Right atrium auricular region (tissue), 2 donors: ENCODE measurements around the gene SCIMP. TPM values are rescaled to one million over a fixed set of nuclear protein-coding genes. Genes with fewer than 3 reads are reported as not detected.

ENCODE experiments used
- DNase-seq: peaks from one replicate; pipeline ENCODE4 v3.0.0-alpha.2; 2019; ENCODE audit warnings: low spot score
- H3K27ac ChIP-seq, 2 donors: fragments of 200-600 bp; sonication (generic); 1 replicate in 1 of 2; 2 replicates in 1 of 2; pipeline ENCODE4 v1.5.1; 2016 to 2019
- H3K27me3 ChIP-seq, 2 donors: fragments of 200-600 bp; sonication (generic); one replicate each; pipeline versions ENCODE4 v1.5.1 to v1.6.0; 2017 to 2019
- H3K36me3 ChIP-seq: fragments of 200-600 bp; sonication (generic); one replicate; pipeline ENCODE4 v1.5.1; 2016
- H3K4me1 ChIP-seq, 2 donors: fragments of 200-600 bp; sonication (generic); one replicate each; pipeline versions ENCODE4 v1.5.1 to v1.6.0; 2017 to 2019
- H3K4me3 ChIP-seq, 2 donors: fragments of 200-600 bp; sonication (generic); 1 replicate in 1 of 2; 2 replicates in 1 of 2; pipeline ENCODE4 v1.5.1; 2017 to 2019; ENCODE audit warnings: mild to moderate bottlenecking in 1 of 2, moderate library complexity in 1 of 2
- H3K9me3 ChIP-seq, 2 donors: fragments of 200-600 bp; sonication (generic); one replicate each; pipeline ENCODE4 v1.5.1; 2019
- CTCF ChIP-seq, 2 donors: fragments of 200-600 bp; sonication (generic); IDR thresholded peaks; one replicate each; pipeline ENCODE4 v1.5.1; 2019; ENCODE audit warnings: antibody characterized with exemption in 2 of 2
- total RNA-seq, 2 donors: library from RNA; depleted of rRNA; stranded (reverse); fragments of >200 nt; gene quantifications; one replicate each; pipeline ENCODE4 v1.1.0, GENCODE V29; 2016

SCIMP gene
- total RNA-seq, 2 donors from 2014 or later, result 1.1 to 2.8 TPM

- no peaks in the 10 kb centered on the region for H3K36me3 ChIP-seq
- no peaks in the 10 kb centered on the region for H3K27me3 ChIP-seq
- no peak overlapping the region for H3K4me3 ChIP-seq
- no peak overlapping the region for H3K27ac ChIP-seq
- no peak for TF ChIP-seq CTCF (IDR thresholded peaks at IDR 0.05)
- H3K9me3 ChIP-seq, result no peaks in the 10 kb centered on the region
- no peak for DNase-seq
- no peaks in the 10 kb centered on the region for H3K4me1 ChIP-seq
Measured at GRCh38 chr17:5203178-5203907, 31.3 kb downstream of the SCIMP start.

- Histone ChIP-seq H3K27ac (no peak overlapping the region), H3K4me1 (no peaks in the 10 kb centered on the region), H3K27me3 (no peaks in the 10 kb centered on the region), H3K36me3 (no peaks in the 10 kb centered on the region), H3K4me3 (no peak overlapping the region), H3K9me3 (no peaks in the 10 kb centered on the region)
- DNase-seq, result no peak
- TF ChIP-seq CTCF (IDR thresholded peaks at IDR 0.05), result no peak
Measured at GRCh38 chr17:5201011-5201410, 33.6 kb downstream of the SCIMP start.

- H3K27ac ChIP-seq, result no peak overlapping the region
- no peaks in the 10 kb centered on the region for H3K36me3 ChIP-seq
- H3K4me1 ChIP-seq, result no peaks in the 10 kb centered on the region
- H3K27me3 ChIP-seq, result no peaks in the 10 kb centered on the region
- DNase-seq, result no peak
- H3K9me3 ChIP-seq, result no peaks in the 10 kb centered on the region
- no peak overlapping the region for H3K4me3 ChIP-seq
- no peak for TF ChIP-seq CTCF (IDR thresholded peaks at IDR 0.05)
Measured at GRCh38 chr17:5200360-5200759, 34.3 kb downstream of the SCIMP start.

GRCh38 chr17:5198472-5198871, 36.2 kb downstream of the SCIMP start:
- Histone ChIP-seq H3K4me1 (no peaks in the 10 kb centered on the region), H3K9me3 (no peaks in the 10 kb centered on the region), H3K27ac (no peak overlapping the region), H3K4me3 (no peak overlapping the region), H3K36me3 (no peaks in the 10 kb centered on the region), H3K27me3 (no peaks in the 10 kb centered on the region)
- no peak for DNase-seq
- no peak for TF ChIP-seq CTCF (IDR thresholded peaks at IDR 0.05)

- H3K4me3 ChIP-seq, result no peak overlapping the region
- no peaks in the 10 kb centered on the region for H3K27me3 ChIP-seq
- no peak for DNase-seq
- H3K36me3 ChIP-seq, result no peaks in the 10 kb centered on the region
- no peaks in the 10 kb centered on the region for H3K9me3 ChIP-seq
- peaks cover 0 to 21% of the 10 kb centered on the region in 2 donors for H3K4me1 ChIP-seq
- no peak overlapping the region for H3K27ac ChIP-seq
- TF ChIP-seq CTCF (IDR thresholded peaks at IDR 0.05), result no peak
Measured at GRCh38 chr17:5194346-5194745, 40.3 kb downstream of the SCIMP start.
